Choroid plexus epithelial cell (primary cell): ENCODE measurements around the gene AAGAB.

Experiments used
- DNase-seq: peaks from one replicate; pipeline ENCODE4 v3.0.0-alpha.2; 2010; ENCODE audit warnings: low read depth
- H3K4me3 ChIP-seq: 2 replicates; pipeline ENCODE4 v1.5.1; 2011; ENCODE audit warnings: low read depth, mild to moderate bottlenecking, control low read depth, low read length, moderate library complexity
- CTCF ChIP-seq: conservative IDR thresholded peaks from 2 replicates; pipeline ENCODE4 v1.5.1; 2011; ENCODE audit warnings: low read depth, mild to moderate bottlenecking, control low read depth, inconsistent platforms, low read length, moderate library complexity

Gene AAGAB

GRCh38 chr15:67281714-67282113 is 27.3 kb upstream of the AAGAB start:
- H3K4me3 ChIP-seq = no peak overlapping the region
- TF ChIP-seq CTCF = no peak
- no peak for DNase-seq

- no peak overlapping the region for H3K4me3 ChIP-seq
- DNase-seq = peak; percentile 73
- TF ChIP-seq CTCF = peak; percentile 39
Observed at GRCh38 chr15:67280217-67280616, 25.8 kb upstream of the AAGAB start.

GRCh38 chr15:67276666-67277065 is 22.2 kb upstream of the AAGAB start:
- no peak for DNase-seq
- no peak overlapping the region for H3K4me3 ChIP-seq
- TF ChIP-seq CTCF = no peak

- TF ChIP-seq CTCF = no peak
- DNase-seq = no peak
- H3K4me3 ChIP-seq = no peak overlapping the region
Observed at GRCh38 chr15:67274236-67274635, 19.8 kb upstream of the AAGAB start.

GRCh38 chr15:67267951-67268941 is 13.8 kb upstream of the AAGAB start:
- H3K4me3 ChIP-seq = no peak overlapping the region
- no peak for DNase-seq
- TF ChIP-seq CTCF = no peak

GRCh38 chr15:67267440-67267839 is 13.0 kb upstream of the AAGAB start:
- no peak overlapping the region for H3K4me3 ChIP-seq
- no peak for TF ChIP-seq CTCF
- no peak for DNase-seq

- DNase-seq = no peak
- H3K4me3 ChIP-seq = no peak overlapping the region
- TF ChIP-seq CTCF = no peak
Observed at GRCh38 chr15:67266870-67267269, 12.4 kb upstream of the AAGAB start.
